ENCODE results near the gene ABCC2. TPM values are rescaled to one million over a fixed set of nuclear protein-coding genes. Genes with fewer than 3 reads are reported as not detected.

Gene ABCC2
- total and polyA plus RNA-seq, 3 donors from 2014 or later, result 0.81 to 4.3 (median 2.7) TPM

- WGBS, 2 donors, result 56 to 64% methylated on average over 3 of the region's 3 CpGs
- no peaks in the 10 kb centered on the region for H3K36me3 ChIP-seq (ENCODE audit: low read depth, missing control alignments)
- H3K27me3 ChIP-seq, result no peaks in the 10 kb centered on the region
- H3K4me1 ChIP-seq, result no peaks in the 10 kb centered on the region
- no peak overlapping the region for H3K4me3 ChIP-seq
- no peaks in the 10 kb centered on the region for H3K9me3 ChIP-seq
- TF ChIP-seq POLR2A (IDR thresholded peaks at IDR 0.05) (no peak), CTCF (IDR thresholded peaks at IDR 0.05) (no peak)
- intact Hi-C loops (cut with DNase I; ENCODE audit: low total_unique reads), result no loop called here
- no peak for DNase-seq
- H3K27ac ChIP-seq, result no peak overlapping the region
These were observed 71.2 kb downstream of the ABCC2 start for GRCh38 chr10:99853655-99854054.

GRCh38 chr10:99854860-99855259 is 72.4 kb downstream of the ABCC2 start:
- no peaks in the 10 kb centered on the region for H3K27me3 ChIP-seq
- H3K9me3 ChIP-seq, result no peaks in the 10 kb centered on the region
- no peak overlapping the region for H3K27ac ChIP-seq
- no peaks in the 10 kb centered on the region for H3K36me3 ChIP-seq (ENCODE audit: low read depth, missing control alignments)
- H3K4me3 ChIP-seq, result no peak overlapping the region
- TF ChIP-seq POLR2A (IDR thresholded peaks at IDR 0.05) (no peak), CTCF (IDR thresholded peaks at IDR 0.05) (peak; percentile 36 to 47 (median 45))
- DNase-seq, result peak; percentile 67
- WGBS, 2 donors, result 34 to 43% methylated on average over 6 of the region's 6 CpGs
- intact Hi-C loops (cut with DNase I; ENCODE audit: low total_unique reads), result no loop called here
- no peaks in the 10 kb centered on the region for H3K4me1 ChIP-seq

GRCh38 chr10:99855479-99856071 is 73.1 kb downstream of the ABCC2 start:
- no peaks in the 10 kb centered on the region for H3K9me3 ChIP-seq
- no peaks in the 10 kb centered on the region for H3K27me3 ChIP-seq
- no peaks in the 10 kb centered on the region for H3K36me3 ChIP-seq (ENCODE audit: low read depth, missing control alignments)
- no peaks in the 10 kb centered on the region for H3K4me1 ChIP-seq
- no peak for TF ChIP-seq POLR2A (IDR thresholded peaks at IDR 0.05)
- no peak for TF ChIP-seq CTCF (IDR thresholded peaks at IDR 0.05)
- intact Hi-C loops (cut with DNase I; ENCODE audit: low total_unique reads), result no loop called here
- 90 to 93% methylated on average over 8 of the region's 8 CpGs for WGBS, 2 donors
- no peak overlapping the region for H3K27ac ChIP-seq
- DNase-seq, result no peak
- H3K4me3 ChIP-seq, result no peak overlapping the region

GRCh38 chr10:99858849-99859248 is 76.4 kb downstream of the ABCC2 start:
- Histone ChIP-seq H3K4me3 (no peak overlapping the region), H3K27me3 (no peaks in the 10 kb centered on the region), H3K36me3 (ENCODE audit: low read depth, missing control alignments) (no peaks in the 10 kb centered on the region), H3K9me3 (no peaks in the 10 kb centered on the region), H3K4me1 (no peaks in the 10 kb centered on the region), H3K27ac (no peak overlapping the region)
- TF ChIP-seq CTCF (IDR thresholded peaks at IDR 0.05) (no peak), POLR2A (IDR thresholded peaks at IDR 0.05) (no peak)
- WGBS, 2 donors, result 88 to 91% methylated on average over 7 to 8 of the region's 8 CpGs
- intact Hi-C loops (cut with DNase I; ENCODE audit: low total_unique reads), result no loop called here
- no peak for DNase-seq

GRCh38 chr10:99859585-99859984 is 77.1 kb downstream of the ABCC2 start:
- Histone ChIP-seq H3K27me3 (no peaks in the 10 kb centered on the region), H3K27ac (no peak overlapping the region), H3K4me1 (no peaks in the 10 kb centered on the region), H3K4me3 (no peak overlapping the region), H3K9me3 (no peaks in the 10 kb centered on the region), H3K36me3 (ENCODE audit: low read depth, missing control alignments) (no peaks in the 10 kb centered on the region)
- intact Hi-C loops (cut with DNase I; ENCODE audit: low total_unique reads), result no loop called here
- 42 to 72% methylated on average over 5 of the region's 5 CpGs for WGBS, 2 donors
- TF ChIP-seq POLR2A (IDR thresholded peaks at IDR 0.05) (no peak), CTCF (IDR thresholded peaks at IDR 0.05) (no peak)
- no peak for DNase-seq
